Smooth muscle cell (in vitro differentiated cells): ENCODE results near the gene CRIP3. TPM values are rescaled to one million over a fixed set of nuclear protein-coding genes. Genes with fewer than 3 reads are reported as not detected.

Source experiments
- DNase-seq: peaks from one replicate; lab custom pipeline; 2025; ENCODE audit not compliant: unreplicated experiment; lab: John Stamatoyannopoulos, UW
- H2AFZ ChIP-seq: fragments of 200-600 bp; sonication (generic); 2 replicates; pipeline ENCODE4 v1.6.0; 2016; ENCODE audit warnings: antibody characterized with exemption, low read depth, mild to moderate bottlenecking
- H3F3A ChIP-seq: fragments of 200-600 bp; sonication (generic); 2 replicates; pipeline ENCODE4 v1.6.0; 2017; ENCODE audit warnings: antibody characterized with exemption, low read depth
- H3K27ac ChIP-seq: fragments of 200-600 bp; sonication (generic); 2 replicates; pipeline ENCODE4 v1.5.1; 2016; ENCODE audit warnings: low read depth, mild to moderate bottlenecking
- H3K27me3 ChIP-seq: fragments of 200-600 bp; sonication (generic); 2 replicates; pipeline ENCODE4 v1.6.1; 2016; ENCODE audit warnings: low read depth, mild to moderate bottlenecking
- H3K36me3 ChIP-seq: fragments of 200-600 bp; sonication (generic); 2 replicates; pipeline ENCODE4 v1.5.1; 2016; ENCODE audit warnings: low read depth
- H3K4me1 ChIP-seq: fragments of 200-600 bp; sonication (generic); 2 replicates; pipeline ENCODE4 v1.5.1; 2016; ENCODE audit warnings: low read depth
- H3K4me2 ChIP-seq: fragments of 200-600 bp; sonication (generic); 2 replicates; pipeline ENCODE4 v1.6.0; 2016; ENCODE audit warnings: mild to moderate bottlenecking
- H3K4me3 ChIP-seq: fragments of 200-600 bp; sonication (generic); 2 replicates; pipeline ENCODE4 v1.5.1; 2016; ENCODE audit warnings: mild to moderate bottlenecking
- H3K79me2 ChIP-seq: fragments of 200-600 bp; sonication (generic); 2 replicates; pipeline ENCODE4 v1.6.0; 2016; ENCODE audit warnings: low read depth, mild to moderate bottlenecking
- H3K9ac ChIP-seq: fragments of 200-600 bp; sonication (generic); 2 replicates; pipeline ENCODE4 v1.6.0; 2016; ENCODE audit warnings: low read depth
- H3K9me3 ChIP-seq: fragments of 200-600 bp; sonication (generic); replicated peaks from 2 replicates; pipeline ENCODE4 v1.5.1; 2016; ENCODE audit warnings: low read depth
- H4K20me1 ChIP-seq: fragments of 200-600 bp; sonication (generic); 2 replicates; pipeline ENCODE4 v1.6.0; 2016; ENCODE audit warnings: low read depth
- WGBS: methylation state at CpG from one replicate; pipeline ENCODE4 v1.1.7; 2016; ENCODE audit warnings: low lambda C conversion rate; 5-methylcytosine and 5-hydroxymethylcytosine counted together
- polyA plus RNA-seq: library from polyadenylated mRNA; unstranded; fragments of >200 nt; fragmentation: Nextera tagmentation; extraction: Ambion mirVana; gene quantifications from 2 replicates; pipeline ENCODE4 v1.2.1, GENCODE V29; 2016
- total RNA-seq: library from RNA; depleted of rRNA; stranded (reverse); fragments of >200 nt; gene quantifications from 2 replicates; pipeline ENCODE4 v1.2.3, GENCODE V29; 2014
- TF ChIP-seq, protein P1 (sequence below): fragments of 200-600 bp; sonication (generic); IDR thresholded peaks from 2 replicates; pipeline ENCODE4 v1.5.1; 2017; ENCODE audit warnings: borderline replicate concordance, mild to moderate bottlenecking, antibody characterized with exemption; ENCODE audit not compliant: insufficient read depth, poor library complexity, severe bottlenecking

CRIP3 gene
- total and polyA plus RNA-seq, 2 experiments from 2014 or later: not detected

DNA sequence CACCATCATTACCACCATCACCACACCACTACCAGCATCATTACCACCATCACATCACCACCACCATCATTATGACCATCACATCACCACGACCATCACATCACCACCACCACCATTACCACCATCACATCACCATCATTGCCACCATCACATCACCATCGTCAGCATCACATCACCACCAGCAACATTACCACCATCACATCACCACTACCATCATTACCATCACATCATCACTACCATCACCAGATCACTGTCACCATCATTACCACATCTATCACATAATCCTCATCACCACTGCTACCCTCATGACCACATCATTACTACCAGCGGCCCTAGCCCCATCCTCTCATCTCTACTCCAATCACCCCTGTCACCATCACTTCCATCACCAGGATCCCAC lies 14.1 kb downstream of the CRIP3 start:
- H3K36me3 ChIP-seq: no peaks in the 10 kb centered on the region
- H3K4me2 ChIP-seq: no peak overlapping the region
- DNase-seq: no peak
- H4K20me1 ChIP-seq: no peaks in the 10 kb centered on the region
- H3K79me2 ChIP-seq: no peaks in the 10 kb centered on the region
- no peak overlapping the region for H2AFZ ChIP-seq
- peaks cover 3% of the 10 kb centered on the region for H3K4me1 ChIP-seq
- H3K9ac ChIP-seq: no peak overlapping the region
- no peaks in the 10 kb centered on the region for H3K27me3 ChIP-seq
- H3K9me3 ChIP-seq: no peaks in the 10 kb centered on the region
- no peaks in the 10 kb centered on the region for H3F3A ChIP-seq
- no peak overlapping the region for H3K27ac ChIP-seq
- WGBS: 95% methylated on average over 3 of the region's 3 CpGs
- no peak overlapping the region for H3K4me3 ChIP-seq
- TF ChIP-seq, protein P1, sequence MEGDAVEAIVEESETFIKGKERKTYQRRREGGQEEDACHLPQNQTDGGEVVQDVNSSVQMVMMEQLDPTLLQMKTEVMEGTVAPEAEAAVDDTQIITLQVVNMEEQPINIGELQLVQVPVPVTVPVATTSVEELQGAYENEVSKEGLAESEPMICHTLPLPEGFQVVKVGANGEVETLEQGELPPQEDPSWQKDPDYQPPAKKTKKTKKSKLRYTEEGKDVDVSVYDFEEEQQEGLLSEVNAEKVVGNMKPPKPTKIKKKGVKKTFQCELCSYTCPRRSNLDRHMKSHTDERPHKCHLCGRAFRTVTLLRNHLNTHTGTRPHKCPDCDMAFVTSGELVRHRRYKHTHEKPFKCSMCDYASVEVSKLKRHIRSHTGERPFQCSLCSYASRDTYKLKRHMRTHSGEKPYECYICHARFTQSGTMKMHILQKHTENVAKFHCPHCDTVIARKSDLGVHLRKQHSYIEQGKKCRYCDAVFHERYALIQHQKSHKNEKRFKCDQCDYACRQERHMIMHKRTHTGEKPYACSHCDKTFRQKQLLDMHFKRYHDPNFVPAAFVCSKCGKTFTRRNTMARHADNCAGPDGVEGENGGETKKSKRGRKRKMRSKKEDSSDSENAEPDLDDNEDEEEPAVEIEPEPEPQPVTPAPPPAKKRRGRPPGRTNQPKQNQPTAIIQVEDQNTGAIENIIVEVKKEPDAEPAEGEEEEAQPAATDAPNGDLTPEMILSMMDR: no peak

DNA sequence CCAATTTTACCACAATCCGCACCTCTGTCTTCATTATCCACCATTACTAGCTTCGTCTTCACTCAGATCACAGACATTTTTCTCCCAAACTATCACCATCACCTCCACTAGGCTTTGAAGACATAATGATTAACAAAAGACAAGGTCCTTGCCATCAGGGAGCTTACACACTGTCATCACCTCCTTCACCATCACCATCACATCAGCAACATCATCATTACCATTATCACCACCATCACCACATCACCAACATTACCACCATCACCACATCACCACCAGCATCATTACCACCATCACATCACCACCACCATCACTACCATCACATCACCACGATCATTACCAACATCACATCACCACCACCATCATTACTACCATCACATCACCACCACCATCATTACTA lies 14.9 kb downstream of the CRIP3 start:
- Histone ChIP-seq H3K79me2 (no peaks in the 10 kb centered on the region), H3K27me3 (no peaks in the 10 kb centered on the region)

DNA sequence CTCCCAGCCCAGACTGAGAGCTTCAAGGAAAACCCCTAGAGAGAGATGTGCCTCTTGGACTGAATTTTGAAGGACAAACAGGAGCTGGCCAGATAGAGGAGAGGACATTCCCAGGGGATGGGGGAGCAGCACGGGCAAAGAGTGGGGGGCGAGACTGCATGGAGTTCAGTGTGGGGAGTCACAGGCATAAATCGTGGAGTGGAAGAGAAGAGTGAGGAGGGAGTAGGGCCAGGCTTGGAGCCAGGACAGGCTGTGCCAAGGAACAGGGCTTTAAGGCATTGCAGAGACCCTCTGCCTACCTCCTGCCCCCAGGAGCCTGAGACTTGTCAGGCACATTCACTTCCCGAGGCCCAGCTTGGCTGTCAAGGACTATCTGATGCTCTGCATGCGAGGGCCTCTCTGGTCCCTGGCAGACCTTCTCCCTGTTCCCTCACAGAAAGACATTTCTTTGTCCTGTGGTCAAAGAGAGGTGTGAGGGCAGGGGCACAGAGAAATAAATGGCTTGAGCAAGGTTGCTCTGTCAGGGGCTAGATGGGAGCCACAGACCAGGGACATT lies 15.8 kb downstream of the CRIP3 start:
- WGBS: 91% methylated on average over 5 of the region's 5 CpGs

More for the DNA sequence above, 14.9 kb downstream of the CRIP3 start:
- Histone ChIP-seq H4K20me1 (no peaks in the 10 kb centered on the region), H3K4me2 (no peak overlapping the region), H2AFZ (no peak overlapping the region), H3F3A (no peaks in the 10 kb centered on the region), H3K36me3 (no peaks in the 10 kb centered on the region), H3K4me1 (no peaks in the 10 kb centered on the region), H3K9me3 (no peaks in the 10 kb centered on the region), H3K9ac (no peak overlapping the region), H3K27ac (no peak overlapping the region), H3K4me3 (no peak overlapping the region)
- no peak for DNase-seq
- WGBS: 95% methylated on average over 3 of the region's 3 CpGs
- TF ChIP-seq, protein P1: no peak

More for the DNA sequence above, 15.8 kb downstream of the CRIP3 start:
- no peaks in the 10 kb centered on the region for H3K4me1 ChIP-seq
- no peak overlapping the region for H3K9ac ChIP-seq
- no peaks in the 10 kb centered on the region for H3F3A ChIP-seq
- H3K27me3 ChIP-seq: no peaks in the 10 kb centered on the region
- H3K4me3 ChIP-seq: no peak overlapping the region
- no peak overlapping the region for H2AFZ ChIP-seq
- no peaks in the 10 kb centered on the region for H3K79me2 ChIP-seq
- TF ChIP-seq, protein P1: no peak
- no peaks in the 10 kb centered on the region for H3K9me3 ChIP-seq
- no peak overlapping the region for H3K27ac ChIP-seq
- no peak for DNase-seq
- H3K4me2 ChIP-seq: no peak overlapping the region
- H4K20me1 ChIP-seq: no peaks in the 10 kb centered on the region
- no peaks in the 10 kb centered on the region for H3K36me3 ChIP-seq
